Transverse colon (tissue), 4 donors: ENCODE results near the gene QKI. TPM values are rescaled to one million over a fixed set of nuclear protein-coding genes. Genes with fewer than 3 reads are reported as not detected.
"Not testable (repeated sequence)": the region's sequence is repeated elsewhere in the genome, so short reads cannot be mapped to it uniquely, and the experiment has no call there.

Source experiments
- DNase-seq: peaks from one replicate; pipeline ENCODE4 v3.0.0-alpha.2; 2019
- H3K27ac ChIP-seq, 4 donors: fragments of 200-600 bp; sonication (generic); 2 replicates each; pipeline ENCODE4 v1.5.1; 2016 to 2018; ENCODE audit warnings: inconsistent platforms in 4 of 4
- H3K27me3 ChIP-seq: fragments of 200-600 bp; sonication (generic); 2 replicates; pipeline ENCODE4 v1.5.1; 2017; ENCODE audit warnings: inconsistent platforms
- H3K36me3 ChIP-seq, 4 donors: fragments of 200-600 bp; sonication (generic); 2 replicates each; pipeline ENCODE4 v1.5.1; 2017 to 2019; ENCODE audit warnings: inconsistent platforms in 4 of 4
- H3K4me1 ChIP-seq, 4 donors: fragments of 200-600 bp; sonication (generic); 2 replicates each; pipeline ENCODE4 v1.5.1; 2017 to 2020; ENCODE audit warnings: inconsistent platforms in 4 of 4
- H3K4me3 ChIP-seq, 4 donors: fragments of 200-600 bp; sonication (generic); 1 replicate in 1 of 4; 2 replicates in 3 of 4; pipeline versions ENCODE4 v1.5.1 to v1.6.1; 2017 to 2019; ENCODE audit warnings: inconsistent platforms in 4 of 4
- H3K9me3 ChIP-seq, 2 donors: fragments of 200-600 bp; sonication (generic); 2 replicates each; pipeline ENCODE4 v1.5.1; 2017 to 2019; ENCODE audit warnings: inconsistent platforms in 2 of 2
- CTCF ChIP-seq, 5 experiments: fragments of 200-600 bp in 3 of 5; fragments of 450-650 bp in 2 of 5; sonication (generic) in 3 of 5; IDR thresholded peaks; 1 replicate in 2 of 5; 2 replicates in 3 of 5; pipeline ENCODE4 v1.5.1; 2016 to 2017; ENCODE audit warnings: antibody characterized with exemption in 5 of 5, inconsistent platforms in 3 of 5, mild to moderate bottlenecking in 2 of 5, moderate library complexity in 1 of 5
- EP300 ChIP-seq: sonication (generic); formaldehyde crosslinking; IDR thresholded peaks from one replicate; pipeline ENCODE4 v1.6.1; 2017; ENCODE audit warnings: antibody characterized with exemption, low read depth
- POLR2A ChIP-seq: fragments of 450-650 bp; IDR thresholded peaks from one replicate; pipeline ENCODE4 v1.6.1; 2016; ENCODE audit warnings: antibody characterized with exemption, mild to moderate bottlenecking, moderate library complexity
- POLR2AphosphoS5 ChIP-seq, 3 donors: sonication (generic); formaldehyde crosslinking; IDR thresholded peaks; one replicate each; pipeline ENCODE4 v1.6.1; 2016; ENCODE audit warnings: antibody characterized with exemption in 3 of 3
- WGBS, 2 donors: methylation state at CpG; one replicate each; pipeline ENCODE4 v1.1.5; 2018; ENCODE audit warnings: low coverage in 1 of 2; 5-methylcytosine and 5-hydroxymethylcytosine counted together
- in situ Hi-C, 4 donors: fragments of 200-750 bp; cut with MboI; loops; one replicate each; pipeline versions ENCODE4 v1.15.0 to v1.15.1; 2017; ENCODE audit warnings: low sequenced_read_pairs in 3 of 4, low pct_ligation_motif_present in 1 of 4, low pct_unique_long_range_greater_than_20kb in 1 of 4
- intact Hi-C: fragments of 100-400 bp; cut with DNase I; formaldehyde crosslinking; loops from one replicate; pipeline ENCODE4 v1.15.1; 2023; ENCODE audit warnings: low total_unique reads
- total RNA-seq, 4 donors: library from RNA; depleted of rRNA; stranded (reverse); fragments of >200 nt; gene quantifications; one replicate each; pipeline ENCODE4 v1.1.0, GENCODE V29; 2016

Gene QKI
- total RNA-seq, 4 donors from 2014 or later, result 8.4 to 41.8 (median 22.7) TPM

- H3K27me3 ChIP-seq, result peaks cover 63% of the 10 kb centered on the region
- no peaks in the 10 kb centered on the region for H3K36me3 ChIP-seq
- no peak overlapping the region for H3K4me3 ChIP-seq
- intact Hi-C loops (loop anchor here (10.0 kb wide), 1 partner anchor 126 kb away; no protein-coding TSS in a partner anchor), in situ Hi-C loops (loop anchor here in 3 of 4 donors (5.0 to 25.0 kb wide), 4 partner anchors 126 to 534 kb away; no protein-coding TSS in a partner anchor)
- 42 to 43% methylated on average over 2 of the region's 2 CpGs for WGBS, 2 donors
- no peaks in the 10 kb centered on the region for H3K9me3 ChIP-seq
- TF ChIP-seq CTCF (IDR thresholded peaks at IDR 0.05), result no peak
- no peak for TF ChIP-seq POLR2AphosphoS5 (IDR thresholded peaks at IDR 0.05)
- TF ChIP-seq EP300, result no peak
- no peak for TF ChIP-seq POLR2A
- H3K4me1 ChIP-seq, result peaks cover 9 to 55% (median 23%) of the 10 kb centered on the region in 4 donors
- DNase-seq, result no peak
- no peak overlapping the region for H3K27ac ChIP-seq
Observed at GRCh38 chr6:163428373-163428772, 13.9 kb downstream of the QKI start.

GRCh38 chr6:163429858-163430448, 15.4 kb downstream of the QKI start:
- 66 to 71% methylated on average over 2 of the region's 2 CpGs for WGBS, 2 donors
- no peak overlapping the region for H3K4me3 ChIP-seq
- intact Hi-C loops, result loop anchor here (10.0 kb wide), 1 partner anchor 125 kb away; no protein-coding TSS in a partner anchor
- H3K9me3 ChIP-seq, result no peaks in the 10 kb centered on the region
- no peaks in the 10 kb centered on the region for H3K36me3 ChIP-seq
- H3K4me1 ChIP-seq, result peaks cover 9 to 61% (median 23%) of the 10 kb centered on the region in 4 donors
- no peak for DNase-seq
- in situ Hi-C loops, result loop anchor here (5.0 to 25.0 kb wide), 4 partner anchors 125 to 532 kb away; no protein-coding TSS in a partner anchor
- no peak for TF ChIP-seq POLR2A
- H3K27ac ChIP-seq, result no peak overlapping the region
- peaks cover 65% of the 10 kb centered on the region for H3K27me3 ChIP-seq

- 79 to 90% methylated on average over 2 of the region's 2 CpGs for WGBS, 2 donors
- Histone ChIP-seq H3K9me3 (no peaks in the 10 kb centered on the region), H3K4me3 (no peak overlapping the region), H3K27me3 (peaks cover 56% of the 10 kb centered on the region), H3K36me3 (no peaks in the 10 kb centered on the region), H3K4me1 (peaks cover 9 to 62% (median 21%) of the 10 kb centered on the region in 4 donors), H3K27ac (no peak overlapping the region)
- in situ Hi-C loops (loop anchor here in 2 of 4 donors (10.0 to 25.0 kb wide), 2 partner anchors 523 to 530 kb away; no protein-coding TSS in a partner anchor), intact Hi-C loops (no loop called here)
- DNase-seq, result no peak
- TF ChIP-seq POLR2AphosphoS5 (IDR thresholded peaks at IDR 0.05) (no peak), POLR2A (no peak), CTCF (IDR thresholded peaks at IDR 0.05) (no peak), EP300 (no peak)
Observed at GRCh38 chr6:163432300-163432699, 17.8 kb downstream of the QKI start.

GRCh38 chr6:163433486-163433885, 19.0 kb downstream of the QKI start:
- H3K27me3 ChIP-seq, result peaks cover 56% of the 10 kb centered on the region
- H3K36me3 ChIP-seq, H3K4me3 ChIP-seq, H3K9me3 ChIP-seq, H3K27ac ChIP-seq, DNase-seq, intact Hi-C loops: not testable (repeated sequence)
- 88 to 92% methylated on average over 9 of the region's 9 CpGs for WGBS, 2 donors
- in situ Hi-C loops, result loop anchor here in 2 of 4 donors (10.0 to 25.0 kb wide), 2 partner anchors 521 to 529 kb away; no protein-coding TSS in a partner anchor
- peaks cover 4 to 61% (median 14%) of the 10 kb centered on the region in 4 donors for H3K4me1 ChIP-seq

GRCh38 chr6:163435023-163435422, 20.5 kb downstream of the QKI start:
- Histone ChIP-seq H3K27me3 (peaks cover 51% of the 10 kb centered on the region), H3K4me3 (no peak overlapping the region), H3K4me1 (peaks cover 0 to 56% (median 4%) of the 10 kb centered on the region in 4 donors), H3K36me3 (no peaks in the 10 kb centered on the region), H3K9me3 (no peaks in the 10 kb centered on the region), H3K27ac (no peak overlapping the region)
- TF ChIP-seq POLR2AphosphoS5 (IDR thresholded peaks at IDR 0.05) (no peak), CTCF (IDR thresholded peaks at IDR 0.05) (no peak), EP300 (no peak), POLR2A (no peak)
- DNase-seq, result no peak
- intact Hi-C loops, result no loop called here
- in situ Hi-C loops, result loop anchor here in 2 of 4 donors (10.0 to 25.0 kb wide), 2 partner anchors 520 to 527 kb away; no protein-coding TSS in a partner anchor
- 87 to 88% methylated on average over 4 of the region's 4 CpGs for WGBS, 2 donors
